Vagina (tissue), 2 donors: ENCODE results near the gene MARCHF9. TPM values are rescaled to one million over a fixed set of nuclear protein-coding genes. Genes with fewer than 3 reads are reported as not detected.

Experiments
- DNase-seq, 2 donors: peaks; one replicate each; pipeline ENCODE4 v3.0.0-alpha.2; 2017; ENCODE audit errors: extremely low spot score in 2 of 2
- H3K27ac ChIP-seq: fragments of 200-600 bp; sonication (generic); one replicate; pipeline ENCODE4 v1.5.1; 2019
- H3K27me3 ChIP-seq: fragments of 200-600 bp; sonication (generic); one replicate; pipeline ENCODE4 v1.5.1; 2019
- H3K36me3 ChIP-seq, 2 donors: fragments of 200-600 bp; sonication (generic); one replicate each; pipeline ENCODE4 v1.5.1; 2017 to 2019
- H3K4me1 ChIP-seq: fragments of 200-600 bp; sonication (generic); one replicate; pipeline ENCODE4 v1.5.1; 2019
- H3K4me3 ChIP-seq, 2 donors: fragments of 200-600 bp; sonication (generic); 1 replicate in 1 of 2; 2 replicates in 1 of 2; pipeline ENCODE4 v1.5.1; 2016 to 2019
- H3K9me3 ChIP-seq: fragments of 200-600 bp; sonication (generic); one replicate; pipeline ENCODE4 v1.5.1; 2019
- POLR2A ChIP-seq, 2 donors: fragments of 450-650 bp; IDR thresholded peaks; one replicate each; pipeline ENCODE4 v1.6.1; 2017; ENCODE audit warnings: antibody characterized with exemption in 2 of 2, mild to moderate bottlenecking in 2 of 2, moderate library complexity in 2 of 2
- POLR2AphosphoS5 ChIP-seq, 2 donors: sonication (generic); formaldehyde crosslinking; IDR thresholded peaks; one replicate each; pipeline ENCODE4 v1.9.0; 2017; ENCODE audit warnings: antibody characterized with exemption in 2 of 2, mild to moderate bottlenecking in 2 of 2, low read depth in 1 of 2; ENCODE audit not compliant: insufficient read depth in 1 of 2
- intact Hi-C: fragments of 100-400 bp; cut with DNase I; formaldehyde crosslinking; loops from one replicate; pipeline ENCODE4 v1.15.1; 2023
- total RNA-seq: library from RNA; depleted of rRNA; stranded (reverse); fragments of >200 nt; gene quantifications from one replicate; pipeline ENCODE4 v1.2.3, GENCODE V29; 2016
- TF ChIP-seq, protein P1 (sequence below), 3 experiments: fragments of 450-650 bp in 2 of 3; fragments of 200-600 bp in 1 of 3; sonication (generic) in 1 of 3; IDR thresholded peaks; one replicate each; pipeline ENCODE4 v1.5.1; 2017 to 2019; ENCODE audit warnings: antibody characterized with exemption in 3 of 3, mild to moderate bottlenecking in 2 of 3, moderate library complexity in 2 of 3

MARCHF9 gene
- total RNA-seq, 1 donor from 2014 or later = 8.3 TPM

GRCh38 chr12:57739387-57739786 lies 15.5 kb upstream of the MARCHF9 start:
- Histone ChIP-seq H3K27me3 (peaks cover 6% of the 10 kb centered on the region), H3K4me3 (no peak overlapping the region), H3K9me3 (no peaks in the 10 kb centered on the region), H3K4me1 (peaks cover 43% of the 10 kb centered on the region), H3K36me3 (no peaks in the 10 kb centered on the region), H3K27ac (no peak overlapping the region)
- intact Hi-C loops = no loop called here
- DNase-seq = no peak
- TF ChIP-seq POLR2A (IDR thresholded peaks at IDR 0.05) (no peak), POLR2AphosphoS5 (IDR thresholded peaks at IDR 0.05; ENCODE audit: insufficient read depth in 1 of 2, low read depth in 1 of 2) (no peak)
- TF ChIP-seq, protein P1, sequence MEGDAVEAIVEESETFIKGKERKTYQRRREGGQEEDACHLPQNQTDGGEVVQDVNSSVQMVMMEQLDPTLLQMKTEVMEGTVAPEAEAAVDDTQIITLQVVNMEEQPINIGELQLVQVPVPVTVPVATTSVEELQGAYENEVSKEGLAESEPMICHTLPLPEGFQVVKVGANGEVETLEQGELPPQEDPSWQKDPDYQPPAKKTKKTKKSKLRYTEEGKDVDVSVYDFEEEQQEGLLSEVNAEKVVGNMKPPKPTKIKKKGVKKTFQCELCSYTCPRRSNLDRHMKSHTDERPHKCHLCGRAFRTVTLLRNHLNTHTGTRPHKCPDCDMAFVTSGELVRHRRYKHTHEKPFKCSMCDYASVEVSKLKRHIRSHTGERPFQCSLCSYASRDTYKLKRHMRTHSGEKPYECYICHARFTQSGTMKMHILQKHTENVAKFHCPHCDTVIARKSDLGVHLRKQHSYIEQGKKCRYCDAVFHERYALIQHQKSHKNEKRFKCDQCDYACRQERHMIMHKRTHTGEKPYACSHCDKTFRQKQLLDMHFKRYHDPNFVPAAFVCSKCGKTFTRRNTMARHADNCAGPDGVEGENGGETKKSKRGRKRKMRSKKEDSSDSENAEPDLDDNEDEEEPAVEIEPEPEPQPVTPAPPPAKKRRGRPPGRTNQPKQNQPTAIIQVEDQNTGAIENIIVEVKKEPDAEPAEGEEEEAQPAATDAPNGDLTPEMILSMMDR (IDR thresholded peaks at IDR 0.05) = no peak

GRCh38 chr12:57739914-57740538 lies 14.9 kb upstream of the MARCHF9 start:
- no peaks in the 10 kb centered on the region for H3K9me3 ChIP-seq
- no peak for DNase-seq
- intact Hi-C loops = no loop called here
- H3K4me3 ChIP-seq = no peak overlapping the region
- peaks cover 43% of the 10 kb centered on the region for H3K4me1 ChIP-seq
- H3K36me3 ChIP-seq = no peaks in the 10 kb centered on the region
- H3K27me3 ChIP-seq = peaks cover 6% of the 10 kb centered on the region
- H3K27ac ChIP-seq = no peak overlapping the region
- TF ChIP-seq POLR2AphosphoS5 (IDR thresholded peaks at IDR 0.05; ENCODE audit: insufficient read depth in 1 of 2, low read depth in 1 of 2) (no peak), POLR2A (IDR thresholded peaks at IDR 0.05) (no peak)
- TF ChIP-seq, protein P1 (IDR thresholded peaks at IDR 0.05) = no peak

GRCh38 chr12:57740656-57741412 lies 14.1 kb upstream of the MARCHF9 start:
- H3K27me3 ChIP-seq = peaks cover 2% of the 10 kb centered on the region
- H3K4me3 ChIP-seq = no peak overlapping the region
- DNase-seq = no peak
- H3K9me3 ChIP-seq = no peaks in the 10 kb centered on the region
- intact Hi-C loops = no loop called here
- no peaks in the 10 kb centered on the region for H3K36me3 ChIP-seq
- H3K27ac ChIP-seq = no peak overlapping the region
- TF ChIP-seq, protein P1 (IDR thresholded peaks at IDR 0.05) = no peak
- no peak for TF ChIP-seq POLR2AphosphoS5 (IDR thresholded peaks at IDR 0.05; ENCODE audit: insufficient read depth in 1 of 2, low read depth in 1 of 2)
- TF ChIP-seq POLR2A (IDR thresholded peaks at IDR 0.05) = no peak
- peaks cover 44% of the 10 kb centered on the region for H3K4me1 ChIP-seq

GRCh38 chr12:57741413-57741789 lies 13.5 kb upstream of the MARCHF9 start:
- Histone ChIP-seq H3K27ac (no peak overlapping the region), H3K4me3 (peak overlapping the region in 1 of 2 donors; percentile 10), H3K4me1 (peaks cover 40% of the 10 kb centered on the region), H3K27me3 (no peaks in the 10 kb centered on the region), H3K9me3 (no peaks in the 10 kb centered on the region), H3K36me3 (no peaks in the 10 kb centered on the region)
- DNase-seq = no peak
- intact Hi-C loops = no loop called here
- TF ChIP-seq POLR2AphosphoS5 (IDR thresholded peaks at IDR 0.05; ENCODE audit: insufficient read depth in 1 of 2, low read depth in 1 of 2) (no peak), POLR2A (IDR thresholded peaks at IDR 0.05) (no peak)
- TF ChIP-seq, protein P1 (IDR thresholded peaks at IDR 0.05) = no peak
